ENCODE results near the gene PIAS2. TPM values are rescaled to one million over a fixed set of nuclear protein-coding genes. Genes with fewer than 3 reads are reported as not detected.

PIAS2 gene
- polyA plus RNA-seq, 6 donors from 2014 or later, result 16.8 to 29.5 (median 24.4) TPM

- Mint-ChIP-seq H3K36me3 (no peaks in the 10 kb centered on the region), H3K9me3 (peaks cover 0 to 8% (median 0%) of the 10 kb centered on the region in 7 donors), H3K4me1 (peaks cover 18 to 21% (median 20%) of the 10 kb centered on the region in 3 donors), H3K4me3 (peak overlapping the region in 1 of 8 donors; percentile 67), H3K27ac (no peak overlapping the region), H3K27me3 (no peaks in the 10 kb centered on the region)
- DNase-seq, result no peak
- no peak for ATAC-seq (ENCODE audit: low read depth in 2 of 2)
Measured at GRCh38 chr18:46920653-46921052, 3.3 kb upstream of the PIAS2 start.

GRCh38 chr18:46920067-46920466 is 2.8 kb upstream of the PIAS2 start:
- Mint-ChIP-seq H3K9me3 (peaks cover 0 to 8% (median 0%) of the 10 kb centered on the region in 7 donors), H3K4me1 (peaks cover 22 to 27% (median 26%) of the 10 kb centered on the region in 3 donors), H3K4me3 (peak overlapping the region in 1 of 8 donors; percentile 67), H3K27ac (peak overlapping the region in 1 of 6 donors; percentile 14), H3K27me3 (no peaks in the 10 kb centered on the region), H3K36me3 (no peaks in the 10 kb centered on the region)
- ATAC-seq (ENCODE audit: low read depth in 2 of 2) (no peak), DNase-seq (no peak)

- peaks cover 29 to 45% (median 42%) of the 10 kb centered on the region in 3 donors for H3K4me1 Mint-ChIP-seq
- peak overlapping the region; percentile 87 to 96 (median 90) for H3K4me3 Mint-ChIP-seq
- ATAC-seq (ENCODE audit: low read depth in 2 of 2) (no peak), DNase-seq (no peak)
- H3K9me3 Mint-ChIP-seq, result peaks cover 0 to 2% (median 0%) of the 10 kb centered on the region in 7 donors
- peak overlapping the region; percentile 33 to 89 (median 68) for H3K27ac Mint-ChIP-seq
- H3K27me3 Mint-ChIP-seq, result no peaks in the 10 kb centered on the region
- H3K36me3 Mint-ChIP-seq, result no peaks in the 10 kb centered on the region
Measured at GRCh38 chr18:46917803-46918600, 695 bp upstream of the PIAS2 start.

GRCh38 chr18:46916551-46917107 is 678 bp downstream of the PIAS2 start:
- peaks cover 32 to 45% (median 45%) of the 10 kb centered on the region in 3 donors for H3K4me1 Mint-ChIP-seq
- no peak for DNase-seq
- H3K9me3 Mint-ChIP-seq, result peaks cover 0 to 2% (median 0%) of the 10 kb centered on the region in 7 donors
- H3K27me3 Mint-ChIP-seq, result no peaks in the 10 kb centered on the region
- peak overlapping the region; percentile 85 to 96 (median 93) for H3K4me3 Mint-ChIP-seq
- no peaks in the 10 kb centered on the region for H3K36me3 Mint-ChIP-seq
- peak; percentile 22 to 24 for ATAC-seq (ENCODE audit: low read depth in 2 of 2)
- peak overlapping the region; percentile 51 to 92 (median 72) for H3K27ac Mint-ChIP-seq

GRCh38 chr18:46915800-46916550 is 1.3 kb downstream of the PIAS2 start:
- DNase-seq (no peak), ATAC-seq (ENCODE audit: low read depth in 2 of 2) (no peak)
- no peaks in the 10 kb centered on the region for H3K36me3 Mint-ChIP-seq
- H3K9me3 Mint-ChIP-seq, result peaks cover 0 to 2% (median 0%) of the 10 kb centered on the region in 7 donors
- peaks cover 32 to 45% (median 45%) of the 10 kb centered on the region in 3 donors for H3K4me1 Mint-ChIP-seq
- no peaks in the 10 kb centered on the region for H3K27me3 Mint-ChIP-seq
- H3K4me3 Mint-ChIP-seq, result peak overlapping the region; percentile 85 to 96 (median 93)
- peak overlapping the region in 5 of 6 donors; percentile 51 to 92 (median 61) for H3K27ac Mint-ChIP-seq

- no peak overlapping the region for H3K4me3 Mint-ChIP-seq
- no peaks in the 10 kb centered on the region for H3K27me3 Mint-ChIP-seq
- H3K36me3 Mint-ChIP-seq, result no peaks in the 10 kb centered on the region
- H3K27ac Mint-ChIP-seq, result peak overlapping the region in 1 of 6 donors; percentile 44
- DNase-seq, result no peak
- H3K9me3 Mint-ChIP-seq, result peaks cover 0 to 3% (median 0%) of the 10 kb centered on the region in 7 donors
- ATAC-seq (ENCODE audit: low read depth in 2 of 2), result no peak
- H3K4me1 Mint-ChIP-seq, result peaks cover 14 to 39% (median 26%) of the 10 kb centered on the region in 3 donors
Measured at GRCh38 chr18:46910856-46911255, 6.5 kb downstream of the PIAS2 start.

- DNase-seq (no peak), ATAC-seq (ENCODE audit: low read depth in 2 of 2) (no peak)
- H3K27me3 Mint-ChIP-seq, result no peaks in the 10 kb centered on the region
- H3K27ac Mint-ChIP-seq, result no peak overlapping the region
- H3K36me3 Mint-ChIP-seq, result peaks cover 7 to 8% of the 10 kb centered on the region in 2 donors
- peaks cover 10 to 31% (median 18%) of the 10 kb centered on the region in 3 donors for H3K4me1 Mint-ChIP-seq
- H3K9me3 Mint-ChIP-seq, result peaks cover 0 to 7% (median 3%) of the 10 kb centered on the region in 7 donors
- H3K4me3 Mint-ChIP-seq, result no peak overlapping the region
Measured at GRCh38 chr18:46909497-46909896, 7.8 kb downstream of the PIAS2 start.

GRCh38 chr18:46903406-46903805 is 13.9 kb downstream of the PIAS2 start:
- Mint-ChIP-seq H3K27ac (peak overlapping the region in 1 of 6 donors; percentile 59), H3K36me3 (peaks cover 17 to 22% of the 10 kb centered on the region in 2 donors), H3K27me3 (no peaks in the 10 kb centered on the region), H3K9me3 (peaks cover 0 to 7% (median 3%) of the 10 kb centered on the region in 7 donors), H3K4me1 (peaks cover 6 to 21% (median 18%) of the 10 kb centered on the region in 3 donors), H3K4me3 (no peak overlapping the region)
- ATAC-seq (ENCODE audit: low read depth in 2 of 2), result no peak
- no peak for DNase-seq

GRCh38 chr18:46899274-46899948 is 17.9 kb downstream of the PIAS2 start:
- Mint-ChIP-seq H3K27ac (peak overlapping the region in 3 of 6 donors; percentile 1 to 56 (median 56)), H3K36me3 (peaks cover 9 to 14% of the 10 kb centered on the region in 2 donors), H3K27me3 (no peaks in the 10 kb centered on the region), H3K4me3 (no peak overlapping the region), H3K9me3 (no peaks in the 10 kb centered on the region), H3K4me1 (peaks cover 14 to 37% (median 28%) of the 10 kb centered on the region in 3 donors)
- ATAC-seq (ENCODE audit: low read depth in 2 of 2) (no peak), DNase-seq (no peak)

- Mint-ChIP-seq H3K4me3 (no peak overlapping the region), H3K9me3 (peaks cover 0 to 5% (median 3%) of the 10 kb centered on the region in 7 donors), H3K4me1 (peaks cover 26 to 45% (median 41%) of the 10 kb centered on the region in 3 donors), H3K27ac (peak overlapping the region in 1 of 6 donors; percentile 28), H3K27me3 (no peaks in the 10 kb centered on the region), H3K36me3 (peaks cover 15 to 17% of the 10 kb centered on the region in 2 donors)
- DNase-seq (no peak), ATAC-seq (ENCODE audit: low read depth in 2 of 2) (no peak)
Measured at GRCh38 chr18:46894124-46894523, 23.2 kb downstream of the PIAS2 start.

- Mint-ChIP-seq H3K4me1 (peaks cover 24 to 45% (median 41%) of the 10 kb centered on the region in 3 donors), H3K27me3 (no peaks in the 10 kb centered on the region), H3K9me3 (peaks cover 0 to 13% (median 10%) of the 10 kb centered on the region in 7 donors), H3K4me3 (no peak overlapping the region), H3K36me3 (peaks cover 23 to 24% of the 10 kb centered on the region in 2 donors), H3K27ac (no peak overlapping the region)
- ATAC-seq (ENCODE audit: low read depth in 2 of 2), result no peak
- no peak for DNase-seq
Measured at GRCh38 chr18:46893360-46893759, 23.9 kb downstream of the PIAS2 start.

- Mint-ChIP-seq H3K36me3 (peaks cover 26 to 30% of the 10 kb centered on the region in 2 donors), H3K4me1 (peaks cover 24 to 45% (median 38%) of the 10 kb centered on the region in 3 donors)
Measured at GRCh38 chr18:46892842-46893241, 24.5 kb downstream of the PIAS2 start.

More at GRCh38 chr18:46892842-46893241, 24.5 kb downstream of the PIAS2 start:
- ATAC-seq (ENCODE audit: low read depth in 2 of 2), result no peak
- H3K27me3 Mint-ChIP-seq, result no peaks in the 10 kb centered on the region
- H3K4me3 Mint-ChIP-seq, result no peak overlapping the region
- peak overlapping the region in 1 of 6 donors; percentile 27 for H3K27ac Mint-ChIP-seq
- DNase-seq, result no peak
- peaks cover 0 to 17% (median 12%) of the 10 kb centered on the region in 7 donors for H3K9me3 Mint-ChIP-seq
